ENCODE data around the gene C7orf33.

The C7orf33 gene

DNA sequence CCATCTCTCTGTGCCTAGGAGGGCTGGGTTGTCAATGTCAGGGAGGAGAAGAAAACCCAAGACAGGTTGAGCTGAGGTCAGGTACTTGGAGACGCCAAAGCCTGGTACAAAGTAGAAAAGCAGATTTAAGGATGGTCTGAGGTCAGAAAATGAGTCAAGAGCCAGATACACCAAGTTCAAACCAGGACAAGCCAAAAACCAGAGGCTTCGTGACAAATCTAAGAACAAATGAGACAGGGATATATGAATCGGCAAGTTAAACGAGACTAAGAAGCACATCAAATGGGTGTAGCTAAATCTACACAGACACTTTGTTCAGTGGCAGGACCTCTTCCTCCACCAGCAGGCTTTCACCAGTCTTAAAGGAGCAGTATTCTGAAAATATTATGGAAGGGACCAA is 34.2 kb downstream of the C7orf33 start:
- DNase-seq (ENCODE audit: low spot score in 2 of 2) = no peak
- no peaks in the 10 kb centered on the region for H3K27me3 ChIP-seq (ENCODE audit: low read depth)
- no peaks in the 10 kb centered on the region for H3K36me3 ChIP-seq (replicated peaks)
- H3K9me3 ChIP-seq = no peaks in the 10 kb centered on the region
- no peak overlapping the region for H3K4me3 ChIP-seq
- H3K4me1 ChIP-seq = no peaks in the 10 kb centered on the region
- in situ Hi-C loops (cut with MboI; ENCODE audit: low sequenced_read_pairs) = no loop called here

GRCh38 chr7:148625342-148625741 is 34.8 kb downstream of the C7orf33 start:
- Histone ChIP-seq H3K4me3 (no peak overlapping the region), H3K9me3 (no peaks in the 10 kb centered on the region), H3K27me3 (ENCODE audit: low read depth) (no peaks in the 10 kb centered on the region), H3K36me3 (replicated peaks) (no peaks in the 10 kb centered on the region), H3K4me1 (no peaks in the 10 kb centered on the region)
- in situ Hi-C loops (cut with MboI; ENCODE audit: low sequenced_read_pairs) = no loop called here
- DNase-seq (ENCODE audit: low spot score in 2 of 2) = no peak

DNA sequence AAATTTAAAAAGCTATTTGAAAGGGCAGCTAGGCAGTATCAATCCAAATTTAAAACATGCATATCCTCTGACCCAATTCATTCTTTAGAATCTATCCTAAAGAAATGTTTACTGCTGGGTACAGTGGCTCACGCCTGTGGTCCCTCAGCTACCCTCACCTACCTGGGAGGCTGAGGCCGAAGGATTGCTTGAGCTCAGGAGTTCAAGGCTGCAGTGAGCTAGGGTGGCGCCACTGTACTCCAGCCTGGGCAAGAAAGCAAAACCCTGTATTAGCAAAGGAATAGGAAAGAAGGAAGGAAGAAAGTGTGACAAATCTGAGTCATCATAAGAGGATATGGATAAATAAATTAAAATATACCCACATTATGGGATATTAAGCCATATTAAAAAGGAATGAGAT is 36.3 kb downstream of the C7orf33 start:
- Histone ChIP-seq H3K36me3 (replicated peaks) (no peaks in the 10 kb centered on the region), H3K27me3 (ENCODE audit: low read depth) (no peaks in the 10 kb centered on the region; the same call in 1 of the 2 replicates), H3K4me1 (no peaks in the 10 kb centered on the region), H3K4me3 (no peak overlapping the region), H3K9me3 (no peaks in the 10 kb centered on the region)
- no peak for DNase-seq (ENCODE audit: low spot score in 2 of 2)
- in situ Hi-C loops (cut with MboI; ENCODE audit: low sequenced_read_pairs) = no loop called here

DNA sequence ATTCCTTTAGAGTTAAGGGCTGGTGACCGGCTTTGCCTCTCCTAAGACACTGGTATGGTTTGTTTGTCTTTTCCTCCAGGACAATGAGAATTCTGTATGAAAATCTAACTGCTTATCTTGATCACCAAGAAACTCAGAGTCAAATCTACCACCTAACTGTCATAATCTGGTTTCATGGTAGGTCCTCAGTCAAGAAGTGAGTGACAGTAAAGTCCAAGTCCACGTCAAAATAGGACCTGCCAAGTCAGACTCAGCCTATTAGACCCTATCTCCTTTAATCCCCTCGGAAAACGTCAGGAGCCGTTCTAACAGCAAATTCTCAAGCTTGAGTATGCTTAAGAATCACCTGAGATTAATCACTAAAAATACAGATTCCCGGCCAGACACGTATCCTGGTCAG is 37.4 kb downstream of the C7orf33 start:
- DNase-seq (ENCODE audit: low spot score in 2 of 2) = no peak
- H3K36me3 ChIP-seq (replicated peaks) = no peaks in the 10 kb centered on the region
- no peaks in the 10 kb centered on the region for H3K4me1 ChIP-seq
- H3K27me3 ChIP-seq (ENCODE audit: low read depth) = no peaks in the 10 kb centered on the region; the same call in 1 of the 2 replicates
- no peaks in the 10 kb centered on the region for H3K9me3 ChIP-seq
- no peak overlapping the region for H3K4me3 ChIP-seq
- in situ Hi-C loops (cut with MboI; ENCODE audit: low sequenced_read_pairs) = no loop called here

GRCh38 chr7:148630078-148630477 is 39.5 kb downstream of the C7orf33 start:
- in situ Hi-C loops (cut with MboI; ENCODE audit: low sequenced_read_pairs) = no loop called here
- no peaks in the 10 kb centered on the region for H3K36me3 ChIP-seq (replicated peaks)
- no peak for DNase-seq (ENCODE audit: low spot score in 2 of 2)

GRCh38 chr7:148633761-148634160 is 43.2 kb downstream of the C7orf33 start:
- Histone ChIP-seq H3K4me1 (no peaks in the 10 kb centered on the region), H3K4me3 (no peak overlapping the region), H3K36me3 (replicated peaks) (no peaks in the 10 kb centered on the region), H3K9me3 (no peaks in the 10 kb centered on the region), H3K27me3 (ENCODE audit: low read depth) (no peaks in the 10 kb centered on the region; the same call in 1 of the 2 replicates)
- no peak for DNase-seq (ENCODE audit: low spot score in 2 of 2)
- in situ Hi-C loops (cut with MboI; ENCODE audit: low sequenced_read_pairs) = no loop called here

More at GRCh38 chr7:148630078-148630477, 39.5 kb downstream of the C7orf33 start:
- no peaks in the 10 kb centered on the region for H3K4me1 ChIP-seq
- no peaks in the 10 kb centered on the region; the same call in 1 of the 2 replicates for H3K27me3 ChIP-seq (ENCODE audit: low read depth)
- no peak overlapping the region for H3K4me3 ChIP-seq
- H3K9me3 ChIP-seq = no peaks in the 10 kb centered on the region

DNA sequence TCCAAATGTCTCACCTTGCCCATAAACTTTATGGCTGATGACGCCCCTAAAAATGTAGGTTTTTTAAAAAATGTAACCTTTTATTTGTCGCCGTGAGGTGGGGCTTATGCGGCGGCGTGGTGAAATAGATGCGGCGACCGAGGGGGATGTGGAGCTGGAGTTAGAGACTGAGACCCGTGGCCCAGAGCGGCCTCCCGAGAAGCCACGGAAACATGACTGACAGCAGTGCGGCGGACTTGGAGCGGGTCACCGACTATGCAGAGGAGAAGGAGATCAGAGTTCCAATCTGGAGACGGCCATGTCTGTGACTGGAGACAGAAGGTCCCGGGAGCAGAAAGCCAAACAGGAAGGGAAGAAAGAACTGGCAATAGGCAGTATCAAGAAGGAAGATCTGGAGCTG is 46.5 kb downstream of the C7orf33 start:
- H3K4me3 ChIP-seq = no peak overlapping the region
- H3K9me3 ChIP-seq = no peaks in the 10 kb centered on the region
- no peaks in the 10 kb centered on the region for H3K4me1 ChIP-seq
- no peaks in the 10 kb centered on the region for H3K27me3 ChIP-seq (ENCODE audit: low read depth)
- no peak for DNase-seq (ENCODE audit: low spot score in 2 of 2)
- H3K36me3 ChIP-seq (replicated peaks) = no peaks in the 10 kb centered on the region
- in situ Hi-C loops (cut with MboI; ENCODE audit: low sequenced_read_pairs) = no loop called here

- H3K4me3 ChIP-seq = no peak overlapping the region
- H3K4me1 ChIP-seq = no peaks in the 10 kb centered on the region
- DNase-seq (ENCODE audit: low spot score in 2 of 2) = no peak
- no peaks in the 10 kb centered on the region for H3K27me3 ChIP-seq (ENCODE audit: low read depth)
- no peaks in the 10 kb centered on the region for H3K36me3 ChIP-seq (replicated peaks)
- in situ Hi-C loops (cut with MboI; ENCODE audit: low sequenced_read_pairs) = no loop called here
- H3K9me3 ChIP-seq = no peaks in the 10 kb centered on the region
These were observed 55.3 kb downstream of the C7orf33 start for GRCh38 chr7:148645898-148646297.

DNA sequence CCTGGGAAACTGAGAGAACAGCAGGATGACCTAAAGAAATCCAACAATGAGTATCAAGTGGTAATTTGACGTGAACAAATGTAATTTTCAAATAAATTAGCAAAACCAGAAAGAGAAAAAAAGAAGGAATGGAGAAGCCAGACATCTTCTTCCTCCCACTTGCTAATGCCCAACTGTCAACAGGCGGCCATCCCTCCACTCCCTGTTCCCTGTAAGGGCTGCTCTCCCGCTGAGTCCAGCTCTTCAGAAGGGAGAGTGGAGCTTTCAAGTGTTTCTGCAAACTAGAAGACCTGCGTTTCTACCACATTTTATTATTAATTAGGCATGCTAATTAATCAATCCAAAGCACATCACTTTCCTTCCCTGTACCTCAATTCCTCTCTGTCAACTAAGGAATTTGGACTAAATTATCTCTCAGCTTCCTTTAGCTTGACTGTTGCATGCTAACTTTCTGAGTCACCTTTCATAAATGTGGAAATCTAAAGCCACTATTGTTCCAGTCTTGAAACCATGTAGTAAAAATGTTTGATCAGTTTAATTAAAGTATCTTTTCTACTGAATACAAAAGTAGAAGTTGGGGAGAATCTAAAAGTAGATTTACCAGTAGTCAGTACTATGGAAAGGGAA is 59.8 kb downstream of the C7orf33 start:
- in situ Hi-C loops (cut with MboI; ENCODE audit: low sequenced_read_pairs) = no loop called here
- Histone ChIP-seq H3K4me3 (no peak overlapping the region), H3K9me3 (no peaks in the 10 kb centered on the region), H3K36me3 (replicated peaks) (no peaks in the 10 kb centered on the region), H3K27me3 (ENCODE audit: low read depth) (no peaks in the 10 kb centered on the region), H3K4me1 (no peaks in the 10 kb centered on the region)
- DNase-seq (ENCODE audit: low spot score in 2 of 2) = no peak

DNA sequence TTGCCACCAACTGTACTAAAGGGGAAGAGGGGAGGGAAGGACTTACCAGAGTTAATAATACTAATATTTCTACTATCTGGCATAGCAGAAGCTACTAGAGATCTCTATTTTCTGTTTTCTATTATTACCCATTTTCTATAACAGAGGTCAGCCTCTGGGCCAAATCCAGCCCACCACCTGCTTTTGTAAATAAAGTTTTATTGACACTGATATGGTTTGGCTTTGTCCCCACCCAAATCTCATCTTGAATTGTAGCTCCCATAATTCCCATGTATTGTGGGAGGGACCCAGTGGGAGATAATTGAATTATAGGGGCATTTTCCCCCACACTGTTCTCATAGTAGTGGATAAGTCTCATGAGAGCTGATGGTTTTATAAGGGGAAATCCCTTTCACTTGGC is 62.2 kb downstream of the C7orf33 start:
- Histone ChIP-seq H3K9me3 (no peaks in the 10 kb centered on the region), H3K4me1 (no peaks in the 10 kb centered on the region), H3K4me3 (no peak overlapping the region), H3K36me3 (replicated peaks) (no peaks in the 10 kb centered on the region), H3K27me3 (ENCODE audit: low read depth) (no peaks in the 10 kb centered on the region)
- DNase-seq (ENCODE audit: low spot score in 2 of 2) = no peak
- in situ Hi-C loops (cut with MboI; ENCODE audit: low sequenced_read_pairs) = no loop called here

GRCh38 chr7:148657929-148658328 is 67.4 kb downstream of the C7orf33 start:
- Histone ChIP-seq H3K4me3 (no peak overlapping the region), H3K36me3 (replicated peaks) (no peaks in the 10 kb centered on the region), H3K9me3 (no peaks in the 10 kb centered on the region), H3K4me1 (no peaks in the 10 kb centered on the region), H3K27me3 (ENCODE audit: low read depth) (no peaks in the 10 kb centered on the region)
- DNase-seq (ENCODE audit: low spot score in 2 of 2) = no peak
- in situ Hi-C loops (cut with MboI; ENCODE audit: low sequenced_read_pairs) = no loop called here

- Histone ChIP-seq H3K36me3 (replicated peaks) (no peaks in the 10 kb centered on the region), H3K27me3 (ENCODE audit: low read depth) (no peaks in the 10 kb centered on the region), H3K9me3 (no peaks in the 10 kb centered on the region), H3K4me3 (no peak overlapping the region), H3K4me1 (no peaks in the 10 kb centered on the region)
- no peak for DNase-seq (ENCODE audit: low spot score in 2 of 2)
- in situ Hi-C loops (cut with MboI; ENCODE audit: low sequenced_read_pairs) = no loop called here
These were observed 70.9 kb downstream of the C7orf33 start for GRCh38 chr7:148661471-148661870.

- Histone ChIP-seq H3K4me3 (no peak overlapping the region), H3K4me1 (no peaks in the 10 kb centered on the region), H3K36me3 (replicated peaks) (no peaks in the 10 kb centered on the region), H3K27me3 (ENCODE audit: low read depth) (no peaks in the 10 kb centered on the region), H3K9me3 (no peaks in the 10 kb centered on the region)
- DNase-seq (ENCODE audit: low spot score in 2 of 2) = no peak
- in situ Hi-C loops (cut with MboI; ENCODE audit: low sequenced_read_pairs) = no loop called here
These were observed 72.1 kb downstream of the C7orf33 start for GRCh38 chr7:148662646-148663045.

- Histone ChIP-seq H3K4me3 (no peak overlapping the region), H3K9me3 (no peaks in the 10 kb centered on the region), H3K4me1 (no peaks in the 10 kb centered on the region), H3K36me3 (replicated peaks) (no peaks in the 10 kb centered on the region), H3K27me3 (ENCODE audit: low read depth) (no peaks in the 10 kb centered on the region)
- no peak for DNase-seq (ENCODE audit: low spot score in 2 of 2)
- in situ Hi-C loops (cut with MboI; ENCODE audit: low sequenced_read_pairs) = no loop called here
These were observed 73.8 kb downstream of the C7orf33 start for GRCh38 chr7:148664324-148664723.

GRCh38 chr7:148665221-148665620 is 74.7 kb downstream of the C7orf33 start:
- in situ Hi-C loops (cut with MboI; ENCODE audit: low sequenced_read_pairs) = no loop called here
- H3K9me3 ChIP-seq = no peaks in the 10 kb centered on the region

More at GRCh38 chr7:148665221-148665620, 74.7 kb downstream of the C7orf33 start:
- DNase-seq (ENCODE audit: low spot score in 2 of 2) = no peak
- Histone ChIP-seq H3K36me3 (replicated peaks) (no peaks in the 10 kb centered on the region), H3K4me1 (no peaks in the 10 kb centered on the region), H3K4me3 (no peak overlapping the region), H3K27me3 (ENCODE audit: low read depth) (no peaks in the 10 kb centered on the region)
